SK-N-SH (cell line): ENCODE data around the gene MYMK.

Source experiments
- TF ChIP-seq, protein P1 (sequence below): fragments of 200-600 bp; sonication (generic); IDR thresholded peaks from 2 replicates; pipeline ENCODE4 v1.6.1; 2017; ENCODE audit warnings: antibody characterized with exemption, mild to moderate bottlenecking, moderate library complexity
- TF ChIP-seq, protein P2 (sequence below): IDR thresholded peaks from 2 replicates; pipeline ENCODE4 v1.4.0; 2012; ENCODE audit warnings: low read depth, borderline replicate concordance

DNA sequence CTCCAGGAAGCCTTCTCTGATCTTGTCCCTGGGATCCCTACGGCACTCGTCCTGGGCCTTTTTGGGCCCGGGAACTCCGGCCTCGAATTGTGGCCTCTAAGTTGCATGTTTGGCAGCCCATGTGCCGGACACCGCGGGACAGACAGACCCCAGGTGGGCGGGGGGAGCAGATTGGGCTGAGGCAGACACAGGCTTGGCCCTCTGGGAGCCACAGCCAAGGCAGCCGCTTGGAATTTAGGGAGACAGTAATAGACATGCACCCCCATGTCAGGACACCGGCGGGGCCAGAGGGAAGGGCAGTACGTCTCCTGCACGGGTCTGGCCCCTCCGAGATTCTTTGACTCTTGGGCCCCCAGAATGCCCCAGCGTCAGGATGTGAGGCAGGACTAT lies 45.9 kb upstream of the MYMK start:
- TF ChIP-seq, protein P1, sequence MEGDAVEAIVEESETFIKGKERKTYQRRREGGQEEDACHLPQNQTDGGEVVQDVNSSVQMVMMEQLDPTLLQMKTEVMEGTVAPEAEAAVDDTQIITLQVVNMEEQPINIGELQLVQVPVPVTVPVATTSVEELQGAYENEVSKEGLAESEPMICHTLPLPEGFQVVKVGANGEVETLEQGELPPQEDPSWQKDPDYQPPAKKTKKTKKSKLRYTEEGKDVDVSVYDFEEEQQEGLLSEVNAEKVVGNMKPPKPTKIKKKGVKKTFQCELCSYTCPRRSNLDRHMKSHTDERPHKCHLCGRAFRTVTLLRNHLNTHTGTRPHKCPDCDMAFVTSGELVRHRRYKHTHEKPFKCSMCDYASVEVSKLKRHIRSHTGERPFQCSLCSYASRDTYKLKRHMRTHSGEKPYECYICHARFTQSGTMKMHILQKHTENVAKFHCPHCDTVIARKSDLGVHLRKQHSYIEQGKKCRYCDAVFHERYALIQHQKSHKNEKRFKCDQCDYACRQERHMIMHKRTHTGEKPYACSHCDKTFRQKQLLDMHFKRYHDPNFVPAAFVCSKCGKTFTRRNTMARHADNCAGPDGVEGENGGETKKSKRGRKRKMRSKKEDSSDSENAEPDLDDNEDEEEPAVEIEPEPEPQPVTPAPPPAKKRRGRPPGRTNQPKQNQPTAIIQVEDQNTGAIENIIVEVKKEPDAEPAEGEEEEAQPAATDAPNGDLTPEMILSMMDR: no peak
- TF ChIP-seq, protein P2, sequence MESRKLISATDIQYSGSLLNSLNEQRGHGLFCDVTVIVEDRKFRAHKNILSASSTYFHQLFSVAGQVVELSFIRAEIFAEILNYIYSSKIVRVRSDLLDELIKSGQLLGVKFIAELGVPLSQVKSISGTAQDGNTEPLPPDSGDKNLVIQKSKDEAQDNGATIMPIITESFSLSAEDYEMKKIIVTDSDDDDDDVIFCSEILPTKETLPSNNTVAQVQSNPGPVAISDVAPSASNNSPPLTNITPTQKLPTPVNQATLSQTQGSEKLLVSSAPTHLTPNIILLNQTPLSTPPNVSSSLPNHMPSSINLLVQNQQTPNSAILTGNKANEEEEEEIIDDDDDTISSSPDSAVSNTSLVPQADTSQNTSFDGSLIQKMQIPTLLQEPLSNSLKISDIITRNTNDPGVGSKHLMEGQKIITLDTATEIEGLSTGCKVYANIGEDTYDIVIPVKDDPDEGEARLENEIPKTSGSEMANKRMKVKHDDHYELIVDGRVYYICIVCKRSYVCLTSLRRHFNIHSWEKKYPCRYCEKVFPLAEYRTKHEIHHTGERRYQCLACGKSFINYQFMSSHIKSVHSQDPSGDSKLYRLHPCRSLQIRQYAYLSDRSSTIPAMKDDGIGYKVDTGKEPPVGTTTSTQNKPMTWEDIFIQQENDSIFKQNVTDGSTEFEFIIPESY: no peak
